Measurements from ENCODE around the gene PAPPA2.

Gene PAPPA2

GRCh38 chr1:176566004-176566975 is 103.3 kb downstream of the PAPPA2 start:
- no peak for TF ChIP-seq CTCF (IDR thresholded peaks at IDR 0.05; ENCODE audit: low read depth, low read length)
- H3K4me3 ChIP-seq (ENCODE audit: low read depth, low read length) = no peak overlapping the region

- H3K4me3 ChIP-seq (ENCODE audit: low read depth, low read length) = no peak overlapping the region
These were observed 104.3 kb downstream of the PAPPA2 start for GRCh38 chr1:176567190-176567794.

GRCh38 chr1:176568185-176568584 is 105.2 kb downstream of the PAPPA2 start:
- TF ChIP-seq CTCF (IDR thresholded peaks at IDR 0.05; ENCODE audit: low read depth, low read length) = no peak
- no peak overlapping the region for H3K4me3 ChIP-seq (ENCODE audit: low read depth, low read length)

More at GRCh38 chr1:176567190-176567794, 104.3 kb downstream of the PAPPA2 start:
- no peak for TF ChIP-seq CTCF (IDR thresholded peaks at IDR 0.05; ENCODE audit: low read depth, low read length)

GRCh38 chr1:176574756-176575155 is 111.8 kb downstream of the PAPPA2 start:
- TF ChIP-seq CTCF (IDR thresholded peaks at IDR 0.05; ENCODE audit: low read depth, low read length) = no peak
- H3K4me3 ChIP-seq (ENCODE audit: low read depth, low read length) = no peak overlapping the region

GRCh38 chr1:176575991-176576390 is 113.0 kb downstream of the PAPPA2 start:
- no peak overlapping the region for H3K4me3 ChIP-seq (ENCODE audit: low read depth, low read length)
- TF ChIP-seq CTCF (IDR thresholded peaks at IDR 0.05; ENCODE audit: low read depth, low read length) = no peak

- TF ChIP-seq CTCF (IDR thresholded peaks at IDR 0.05; ENCODE audit: low read depth, low read length) = no peak
- H3K4me3 ChIP-seq (ENCODE audit: low read depth, low read length) = no peak overlapping the region
These were observed 113.7 kb downstream of the PAPPA2 start for GRCh38 chr1:176576670-176577069.

GRCh38 chr1:176577646-176578197 is 114.7 kb downstream of the PAPPA2 start:
- no peak for TF ChIP-seq CTCF (IDR thresholded peaks at IDR 0.05; ENCODE audit: low read depth, low read length)
- no peak overlapping the region for H3K4me3 ChIP-seq (ENCODE audit: low read depth, low read length)
